ENCODE results near the gene ADRA1B. TPM values are rescaled to one million over a fixed set of nuclear protein-coding genes. Genes with fewer than 3 reads are reported as not detected.

The ADRA1B gene
- total RNA-seq, 4 donors from 2014 or later: 0.67 to 5.3 (median 3.0) TPM

DNA sequence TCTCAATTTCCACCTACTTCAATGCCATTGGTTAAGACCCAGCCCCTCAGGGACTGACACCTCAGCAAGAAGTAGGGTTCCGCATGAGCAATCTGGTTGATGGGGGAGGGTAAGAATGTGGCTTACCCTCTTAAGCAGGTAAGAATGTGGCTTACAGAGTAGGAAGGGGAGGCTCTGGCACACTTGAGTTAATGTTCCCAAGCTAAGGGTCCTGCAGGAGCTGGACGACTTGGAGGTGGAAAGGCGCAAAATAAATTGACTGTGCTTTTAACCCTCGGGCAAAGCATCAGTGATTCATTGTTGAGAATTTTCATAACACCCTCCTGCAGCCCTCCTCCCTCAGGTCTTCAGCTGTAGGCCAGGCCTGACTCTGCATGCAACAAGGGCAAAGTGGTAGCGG, 24.9 kb upstream of the ADRA1B start:
- TF ChIP-seq EP300 (IDR thresholded peaks at IDR 0.05): no peak
- TF ChIP-seq CTCF (IDR thresholded peaks at IDR 0.05): no peak
- TF ChIP-seq POLR2AphosphoS5 (IDR thresholded peaks at IDR 0.05): no peak
- TF ChIP-seq POLR2A (IDR thresholded peaks at IDR 0.05): no peak
- WGBS, 2 donors (ENCODE audit: low coverage in 1 of 2): 60 to 61% methylated on average over 1 to 4 of the region's 5 CpGs

DNA sequence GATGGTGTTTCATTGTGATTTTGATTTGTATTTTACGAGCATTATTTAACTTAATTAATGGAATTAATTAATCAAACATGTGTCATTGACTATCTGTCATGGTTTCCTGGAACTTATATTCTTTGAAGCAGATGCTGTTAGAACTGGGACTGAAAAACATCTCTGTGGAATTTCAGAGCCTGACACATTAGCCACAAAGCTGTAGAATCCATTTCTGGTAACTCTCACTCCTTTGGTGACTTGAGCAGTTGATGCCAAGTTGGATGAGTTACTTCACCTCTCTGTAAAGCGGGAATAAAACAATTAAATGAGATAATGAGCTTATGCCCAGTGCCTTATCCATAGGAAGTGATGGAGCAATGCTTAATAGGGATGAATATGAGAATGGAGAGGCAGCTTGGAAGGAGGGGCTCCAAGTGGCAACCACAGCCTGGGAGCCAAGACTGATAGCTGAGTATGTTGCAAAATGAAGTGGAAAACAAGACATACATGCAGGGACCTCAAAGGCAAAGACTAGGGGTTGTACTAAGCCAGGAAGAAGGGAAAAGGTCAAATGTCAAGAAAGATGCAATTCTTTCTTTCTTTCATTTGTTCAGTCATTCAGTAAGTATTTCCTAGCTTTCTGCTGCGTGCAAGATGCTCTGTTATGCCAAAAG, 23.1 kb upstream of the ADRA1B start:
- ATAC-seq: no peak
- Histone ChIP-seq H3K4me1 (no peaks in the 10 kb centered on the region), H3K9me3 (no peaks in the 10 kb centered on the region), H3K27ac (no peak overlapping the region), H3K36me3 (no peaks in the 10 kb centered on the region), H3K4me3 (no peak overlapping the region), H3K27me3 (peaks cover 13% of the 10 kb centered on the region)
- 73 to 88% methylated on average over 1 to 3 of the region's 3 CpGs for WGBS, 2 donors (ENCODE audit: low coverage in 1 of 2)
- TF ChIP-seq CTCF (IDR thresholded peaks at IDR 0.05) (no peak), POLR2AphosphoS5 (IDR thresholded peaks at IDR 0.05) (no peak), POLR2A (IDR thresholded peaks at IDR 0.05) (no peak), EP300 (IDR thresholded peaks at IDR 0.05) (no peak)

More for the DNA sequence above, 24.9 kb upstream of the ADRA1B start:
- H3K36me3 ChIP-seq: no peaks in the 10 kb centered on the region
- H3K27ac ChIP-seq: no peak overlapping the region
- H3K4me3 ChIP-seq: no peak overlapping the region
- no peaks in the 10 kb centered on the region for H3K9me3 ChIP-seq
- peaks cover 9% of the 10 kb centered on the region for H3K27me3 ChIP-seq
- ATAC-seq: no peak
- H3K4me1 ChIP-seq: no peaks in the 10 kb centered on the region

DNA sequence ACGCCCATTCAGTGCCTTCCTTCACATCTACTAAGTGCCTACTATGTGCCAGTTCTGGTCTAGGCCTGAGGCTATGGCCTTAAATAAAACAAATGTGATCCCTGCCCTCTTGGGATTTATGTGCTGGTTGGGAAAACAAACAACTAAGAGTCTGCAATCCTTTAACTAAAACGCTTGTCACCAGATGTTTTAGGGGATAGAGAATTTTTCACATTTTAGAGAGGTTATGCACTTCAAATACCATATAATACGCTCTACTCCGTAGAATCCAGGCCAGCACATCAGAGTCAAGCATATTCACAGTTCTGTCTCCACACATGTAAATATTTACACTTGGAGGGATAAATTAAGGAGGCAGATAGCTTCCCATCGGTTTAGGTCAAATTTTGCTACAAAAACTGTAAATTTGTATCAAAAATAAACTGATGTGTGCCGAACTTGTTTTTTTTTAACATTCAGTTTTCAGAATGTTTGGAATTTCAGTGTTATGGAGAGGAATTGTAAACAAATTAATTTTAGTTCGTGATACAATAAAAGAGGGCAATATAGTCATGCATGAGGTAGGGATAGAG, 22.0 kb upstream of the ADRA1B start:
- no peak for ATAC-seq
- Histone ChIP-seq H3K4me3 (no peak overlapping the region), H3K4me1 (no peaks in the 10 kb centered on the region), H3K27me3 (peaks cover 13% of the 10 kb centered on the region), H3K27ac (no peak overlapping the region), H3K9me3 (no peaks in the 10 kb centered on the region), H3K36me3 (no peaks in the 10 kb centered on the region)
- no peak for TF ChIP-seq POLR2AphosphoS5 (IDR thresholded peaks at IDR 0.05)
- TF ChIP-seq CTCF (IDR thresholded peaks at IDR 0.05): no peak
- no peak for TF ChIP-seq POLR2A (IDR thresholded peaks at IDR 0.05)
- no peak for TF ChIP-seq EP300 (IDR thresholded peaks at IDR 0.05)
- WGBS, 2 donors (ENCODE audit: low coverage in 1 of 2): 42 to 53% methylated on average over 5 to 6 of the region's 7 CpGs

- Histone ChIP-seq H3K36me3 (no peaks in the 10 kb centered on the region), H3K4me3 (no peak overlapping the region), H3K4me1 (no peaks in the 10 kb centered on the region), H3K27ac (no peak overlapping the region), H3K27me3 (peaks cover 12% of the 10 kb centered on the region), H3K9me3 (no peaks in the 10 kb centered on the region)
- TF ChIP-seq CTCF (IDR thresholded peaks at IDR 0.05) (no peak), POLR2A (IDR thresholded peaks at IDR 0.05) (no peak), EP300 (IDR thresholded peaks at IDR 0.05) (no peak)
- ATAC-seq: no peak
- WGBS, 2 donors (ENCODE audit: low coverage in 1 of 2): 71 to 83% methylated on average over 1 of the region's 6 CpGs
These were observed 18.4 kb upstream of the ADRA1B start for GRCh38 chr5:159897786-159898393.
